Ecto neural progenitor cell (in vitro differentiated cells): ENCODE results near the gene OPCML.

Source experiments
- DNase-seq: peaks from one replicate; pipeline ENCODE4 v3.0.0-alpha.2; 2018; ENCODE audit warnings: low spot score

Gene OPCML

GRCh38 chr11:133026952-133027351 is 505.3 kb downstream of the OPCML start:
- no peak for DNase-seq

GRCh38 chr11:133024301-133024700 is 508.0 kb downstream of the OPCML start:
- no peak for DNase-seq

GRCh38 chr11:133023232-133023631 is 509.1 kb downstream of the OPCML start:
- DNase-seq: no peak

GRCh38 chr11:133021553-133021952 is 510.7 kb downstream of the OPCML start:
- no peak for DNase-seq

GRCh38 chr11:133020372-133020714 is 512.0 kb downstream of the OPCML start:
- no peak for DNase-seq

- DNase-seq: no peak
Measured at GRCh38 chr11:133019545-133020371, 512.5 kb downstream of the OPCML start.

- no peak for DNase-seq
Measured at GRCh38 chr11:133015457-133015856, 516.8 kb downstream of the OPCML start.

GRCh38 chr11:133014337-133014736 is 518.0 kb downstream of the OPCML start:
- DNase-seq: no peak

- no peak for DNase-seq
Measured at GRCh38 chr11:133012803-133013202, 519.5 kb downstream of the OPCML start.

- DNase-seq: no peak
Measured at GRCh38 chr11:133011604-133012003, 520.7 kb downstream of the OPCML start.

- DNase-seq: no peak
Measured at GRCh38 chr11:133007027-133007584, 525.2 kb downstream of the OPCML start.

GRCh38 chr11:133004369-133004768 is 527.9 kb downstream of the OPCML start:
- DNase-seq: no peak

GRCh38 chr11:132999516-132999915 is 532.8 kb downstream of the OPCML start:
- DNase-seq: no peak

GRCh38 chr11:132999031-132999430 is 533.3 kb downstream of the OPCML start:
- DNase-seq: no peak

- no peak for DNase-seq
Measured at GRCh38 chr11:132997396-132997795, 534.9 kb downstream of the OPCML start.

- no peak for DNase-seq
Measured at GRCh38 chr11:132994966-132995365, 537.3 kb downstream of the OPCML start.

GRCh38 chr11:132993991-132994502 is 538.3 kb downstream of the OPCML start:
- no peak for DNase-seq

- DNase-seq: no peak
Measured at GRCh38 chr11:132992838-132993631, 539.3 kb downstream of the OPCML start.

GRCh38 chr11:132988411-132988810 is 543.9 kb downstream of the OPCML start:
- DNase-seq: no peak

GRCh38 chr11:132987936-132988335 is 544.4 kb downstream of the OPCML start:
- no peak for DNase-seq

GRCh38 chr11:132983641-132983978 is 548.7 kb downstream of the OPCML start:
- no peak for DNase-seq

GRCh38 chr11:132982772-132983640 is 549.3 kb downstream of the OPCML start:
- DNase-seq: no peak
